NB4 (cell line): Measurements from ENCODE around the gene PRKG2.

Experiments
- MYC ChIP-seq: IDR thresholded peaks from 2 replicates; pipeline ENCODE4 v1.6.1; 2011; ENCODE audit warnings: low read depth, low read length
- POLR2A ChIP-seq: IDR thresholded peaks from 2 replicates; pipeline ENCODE4 v1.6.1; 2011; ENCODE audit warnings: mild to moderate bottlenecking; ENCODE audit not compliant: insufficient read length; ENCODE audit errors: extremely low read depth
- TF ChIP-seq, protein P1 (sequence below): IDR thresholded peaks from one replicate; pipeline ENCODE4 v1.5.1; 2012; ENCODE audit warnings: low read depth, low read length
- TF ChIP-seq, protein P2 (sequence below): IDR thresholded peaks from 2 replicates; pipeline ENCODE4 v1.6.1; 2011; ENCODE audit warnings: low read depth, low read length

DNA sequence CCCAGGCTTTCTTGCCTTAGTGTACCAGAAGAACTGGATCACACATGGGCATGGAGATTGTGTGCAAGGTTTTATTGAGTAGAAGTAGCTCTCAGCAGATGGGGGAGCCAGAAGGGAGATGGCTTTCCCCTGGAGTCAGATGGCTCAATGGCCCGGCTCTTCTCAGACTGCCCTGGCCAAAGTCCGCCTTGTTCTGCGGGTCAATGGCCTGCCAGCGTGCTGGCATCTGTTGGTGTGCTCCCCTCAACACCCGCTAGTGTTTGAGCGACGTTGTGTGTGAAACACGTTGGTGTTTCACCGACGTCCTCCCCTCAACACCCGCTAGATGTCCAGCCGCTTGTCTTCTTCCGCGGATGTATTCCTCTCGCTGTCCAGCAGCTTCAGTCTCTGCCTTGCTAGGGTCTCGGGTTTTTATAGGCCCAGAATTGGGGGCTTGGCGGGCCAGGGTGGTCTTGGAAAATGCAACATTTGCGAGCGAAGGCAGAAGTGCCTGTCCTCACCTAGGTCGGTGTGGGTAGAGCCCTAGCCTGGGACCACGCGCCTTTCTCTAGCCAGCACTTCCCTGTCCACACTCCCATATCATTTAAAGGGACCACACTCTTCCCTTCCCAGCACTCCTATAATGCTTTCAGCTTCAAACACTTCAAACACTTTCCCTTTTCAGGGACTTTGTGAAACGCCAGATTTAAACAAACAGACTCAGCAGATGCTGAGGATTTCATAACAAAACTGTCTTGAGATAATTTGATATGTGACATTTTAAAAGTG is 21.1 kb upstream of the PRKG2 start:
- TF ChIP-seq POLR2A (no peak), MYC (no peak)
- TF ChIP-seq, protein P1, sequence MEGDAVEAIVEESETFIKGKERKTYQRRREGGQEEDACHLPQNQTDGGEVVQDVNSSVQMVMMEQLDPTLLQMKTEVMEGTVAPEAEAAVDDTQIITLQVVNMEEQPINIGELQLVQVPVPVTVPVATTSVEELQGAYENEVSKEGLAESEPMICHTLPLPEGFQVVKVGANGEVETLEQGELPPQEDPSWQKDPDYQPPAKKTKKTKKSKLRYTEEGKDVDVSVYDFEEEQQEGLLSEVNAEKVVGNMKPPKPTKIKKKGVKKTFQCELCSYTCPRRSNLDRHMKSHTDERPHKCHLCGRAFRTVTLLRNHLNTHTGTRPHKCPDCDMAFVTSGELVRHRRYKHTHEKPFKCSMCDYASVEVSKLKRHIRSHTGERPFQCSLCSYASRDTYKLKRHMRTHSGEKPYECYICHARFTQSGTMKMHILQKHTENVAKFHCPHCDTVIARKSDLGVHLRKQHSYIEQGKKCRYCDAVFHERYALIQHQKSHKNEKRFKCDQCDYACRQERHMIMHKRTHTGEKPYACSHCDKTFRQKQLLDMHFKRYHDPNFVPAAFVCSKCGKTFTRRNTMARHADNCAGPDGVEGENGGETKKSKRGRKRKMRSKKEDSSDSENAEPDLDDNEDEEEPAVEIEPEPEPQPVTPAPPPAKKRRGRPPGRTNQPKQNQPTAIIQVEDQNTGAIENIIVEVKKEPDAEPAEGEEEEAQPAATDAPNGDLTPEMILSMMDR: no peak
- TF ChIP-seq, protein P2, sequence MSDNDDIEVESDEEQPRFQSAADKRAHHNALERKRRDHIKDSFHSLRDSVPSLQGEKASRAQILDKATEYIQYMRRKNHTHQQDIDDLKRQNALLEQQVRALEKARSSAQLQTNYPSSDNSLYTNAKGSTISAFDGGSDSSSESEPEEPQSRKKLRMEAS: no peak
